Anterior cingulate cortex (tissue), 58 donors: ENCODE data around the gene MNX1.

Experiments
- DNase-seq, 58 donors: peaks; one replicate each; lab custom pipeline; 2025; lab: John Stamatoyannopoulos, UW

MNX1 gene

GRCh38 chr7:157033483-157034473 lies 23.3 kb upstream of the MNX1 start:
- no peak for DNase-seq

GRCh38 chr7:157032644-157033482 lies 22.4 kb upstream of the MNX1 start:
- no peak for DNase-seq

GRCh38 chr7:157032128-157032527 lies 21.7 kb upstream of the MNX1 start:
- no peak for DNase-seq

- DNase-seq = no peak
These were observed 17.9 kb upstream of the MNX1 start for GRCh38 chr7:157028199-157028903.

- DNase-seq = no peak
These were observed 17.2 kb upstream of the MNX1 start for GRCh38 chr7:157027568-157028198.

- no peak for DNase-seq
These were observed 14.3 kb upstream of the MNX1 start for GRCh38 chr7:157024716-157025115.

- DNase-seq = no peak
These were observed 13.1 kb upstream of the MNX1 start for GRCh38 chr7:157023589-157023905.

- no peak for DNase-seq
These were observed 12.5 kb upstream of the MNX1 start for GRCh38 chr7:157022681-157023588.

- no peak for DNase-seq
These were observed 11.6 kb upstream of the MNX1 start for GRCh38 chr7:157021871-157022680.

- no peak for DNase-seq
These were observed 10.8 kb upstream of the MNX1 start for GRCh38 chr7:157021071-157021870.

- DNase-seq = no peak
These were observed 10.1 kb upstream of the MNX1 start for GRCh38 chr7:157020514-157021070.

- DNase-seq = no peak
These were observed 9.4 kb upstream of the MNX1 start for GRCh38 chr7:157019718-157020451.

GRCh38 chr7:157018997-157019608 lies 8.6 kb upstream of the MNX1 start:
- no peak for DNase-seq

GRCh38 chr7:157018328-157018996 lies 8.0 kb upstream of the MNX1 start:
- DNase-seq = no peak

GRCh38 chr7:157017603-157018327 lies 7.3 kb upstream of the MNX1 start:
- DNase-seq = no peak
